HG03520 (cell line): ENCODE data around the gene NEDD4.
"Not testable (repeated sequence)": the region's sequence is repeated elsewhere in the genome, so short reads cannot be mapped to it uniquely, and the experiment has no call there.

Experiments
- ATAC-seq: cut with Tn5 transposase; IDR thresholded peaks from one replicate; pipeline ENCODE4 v1.9.1; 2021; ENCODE audit warnings: mild to moderate bottlenecking, moderate library complexity; ENCODE audit not compliant: unreplicated experiment

The NEDD4 gene

DNA sequence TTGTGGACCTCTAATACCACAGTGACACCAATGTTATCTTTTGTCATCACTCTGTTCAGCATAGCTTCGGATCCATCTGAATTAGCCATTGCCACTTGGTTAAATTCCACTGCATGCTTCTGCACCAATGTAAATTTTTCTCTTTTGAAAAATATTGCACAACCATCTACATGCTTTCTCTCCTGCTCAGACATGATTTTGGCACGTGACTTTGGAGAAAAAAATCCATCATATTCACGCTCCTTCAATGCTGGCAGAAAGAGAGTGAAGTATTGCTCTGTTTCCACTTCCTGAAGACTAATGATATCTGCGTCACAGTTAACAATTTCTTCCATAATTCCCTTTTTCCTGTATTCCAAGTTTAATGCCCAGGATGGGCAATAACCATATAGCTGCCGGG lies 13.0 kb upstream of the NEDD4 start:
- ATAC-seq, result not testable (repeated sequence)

DNA sequence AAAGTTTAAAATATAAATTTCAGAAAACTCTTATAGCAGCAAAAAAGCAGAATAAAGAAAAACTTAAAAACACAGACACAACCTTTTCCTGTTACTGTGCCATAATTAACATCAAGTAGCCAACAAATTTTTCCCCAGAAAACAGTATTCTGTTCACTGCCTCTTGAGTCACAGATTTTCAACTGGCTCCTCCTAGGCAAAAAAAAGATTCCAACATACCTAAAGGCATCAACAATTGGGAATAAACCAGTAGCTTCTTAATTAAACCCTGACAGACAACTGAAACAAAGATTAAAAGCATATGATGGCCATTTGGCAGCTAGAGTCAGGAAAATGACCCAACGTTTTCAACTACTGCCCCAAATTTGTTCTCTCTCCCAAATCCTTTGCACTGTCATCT lies 10.9 kb upstream of the NEDD4 start:
- not testable (repeated sequence) for ATAC-seq

DNA sequence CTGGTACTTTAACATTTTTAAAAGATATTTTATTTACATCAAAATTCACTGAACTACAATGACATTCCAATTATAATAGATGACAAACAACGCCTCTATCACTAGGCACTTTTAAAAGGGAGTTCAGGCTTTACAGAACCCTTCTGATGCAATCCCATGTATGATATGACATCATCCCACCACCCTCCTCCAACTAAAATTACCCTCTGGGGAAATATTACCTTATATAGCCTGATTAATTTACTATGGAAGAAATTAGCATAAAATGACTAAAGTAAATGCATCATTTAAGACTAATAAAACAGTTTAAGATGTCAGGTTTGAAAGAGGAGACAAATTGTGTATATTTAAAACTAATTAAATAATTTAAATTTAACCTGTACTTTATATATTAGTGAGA lies 10.4 kb upstream of the NEDD4 start:
- ATAC-seq, result not testable (repeated sequence)

DNA sequence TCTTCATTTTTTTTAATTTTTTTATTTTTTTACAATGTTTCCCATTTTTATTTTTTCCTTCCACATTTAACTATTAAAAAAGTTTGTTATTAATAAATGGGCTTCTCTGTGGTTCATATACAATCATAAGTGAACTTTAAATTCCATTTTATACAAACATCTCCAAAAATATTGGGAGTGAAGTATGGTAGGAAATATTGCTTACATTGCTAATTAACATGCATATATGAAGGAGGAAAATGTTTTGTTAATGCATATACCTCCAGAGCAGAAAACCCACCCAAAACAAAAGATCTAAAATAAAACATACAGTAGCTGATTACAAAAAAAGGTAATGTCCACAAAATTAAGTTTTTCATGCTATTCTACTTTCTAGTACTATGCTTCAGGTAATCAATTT lies 9.9 kb upstream of the NEDD4 start:
- not testable (repeated sequence) for ATAC-seq

DNA sequence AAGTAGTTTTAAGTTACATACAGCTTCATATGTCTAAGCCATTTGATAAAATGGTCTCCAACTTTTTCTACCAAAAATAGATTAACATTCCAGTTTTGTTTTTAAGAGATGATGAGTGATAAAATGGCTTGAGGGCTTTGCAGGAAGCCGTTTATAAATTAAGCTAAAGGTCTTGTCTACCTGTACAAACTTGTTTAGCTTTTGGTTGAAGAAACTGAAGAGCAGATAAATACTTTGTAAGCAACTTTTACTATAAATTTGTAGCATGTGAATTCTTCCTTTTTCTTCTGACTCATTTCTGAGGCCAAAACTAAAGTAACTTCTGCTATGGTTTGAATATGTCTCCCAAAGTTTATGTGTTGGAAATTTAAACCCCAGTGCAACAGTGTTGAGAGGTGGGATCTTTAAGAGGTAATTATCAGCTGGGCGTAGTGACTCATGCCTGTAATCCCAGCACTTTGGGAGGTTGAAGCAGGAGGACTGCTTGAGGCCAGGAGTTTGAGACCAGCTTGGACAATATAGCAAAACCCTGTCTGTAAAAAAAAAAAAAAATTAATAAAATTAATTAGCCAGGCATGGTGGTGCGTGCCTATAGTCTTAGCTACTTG lies 8.2 kb upstream of the NEDD4 start:
- no peak for ATAC-seq

DNA sequence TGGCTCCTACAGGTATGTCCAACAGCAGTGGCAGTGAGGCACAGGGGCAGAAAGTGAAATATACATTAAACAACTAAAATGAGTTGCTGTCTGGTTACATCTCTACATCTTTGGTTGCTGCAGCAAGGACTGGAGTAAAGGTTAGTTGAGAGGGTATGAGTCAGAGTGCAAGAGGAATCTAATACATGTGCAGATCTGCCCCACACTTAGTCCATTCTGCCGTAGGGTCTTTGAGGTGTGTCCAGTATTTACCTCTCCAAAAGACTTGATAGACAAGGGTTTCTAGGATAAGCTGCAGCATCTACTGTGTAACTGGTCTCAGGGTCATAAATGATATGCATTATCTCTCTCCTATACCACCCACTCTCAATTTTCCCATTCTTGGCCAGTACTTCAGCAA lies 6.2 kb upstream of the NEDD4 start:
- no peak for ATAC-seq

DNA sequence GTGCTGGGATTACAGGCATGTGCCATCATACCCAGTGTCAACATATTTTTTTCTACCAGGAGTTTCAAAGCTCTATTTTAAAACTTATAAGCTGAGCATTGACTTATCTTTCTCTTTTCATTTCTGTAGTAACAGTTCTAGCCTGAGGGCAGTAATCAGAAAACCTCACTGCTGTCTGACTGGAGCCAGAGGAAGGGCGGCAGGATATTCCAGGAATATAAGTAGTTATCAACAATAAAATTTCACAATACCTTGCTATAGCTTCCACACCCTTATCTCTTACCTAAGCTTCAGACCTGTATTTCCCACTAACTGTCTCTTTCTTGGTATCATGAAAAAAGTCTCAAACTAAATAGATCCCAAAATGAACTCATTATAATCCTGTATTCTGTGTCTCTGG lies 5.1 kb upstream of the NEDD4 start:
- no peak for ATAC-seq

DNA sequence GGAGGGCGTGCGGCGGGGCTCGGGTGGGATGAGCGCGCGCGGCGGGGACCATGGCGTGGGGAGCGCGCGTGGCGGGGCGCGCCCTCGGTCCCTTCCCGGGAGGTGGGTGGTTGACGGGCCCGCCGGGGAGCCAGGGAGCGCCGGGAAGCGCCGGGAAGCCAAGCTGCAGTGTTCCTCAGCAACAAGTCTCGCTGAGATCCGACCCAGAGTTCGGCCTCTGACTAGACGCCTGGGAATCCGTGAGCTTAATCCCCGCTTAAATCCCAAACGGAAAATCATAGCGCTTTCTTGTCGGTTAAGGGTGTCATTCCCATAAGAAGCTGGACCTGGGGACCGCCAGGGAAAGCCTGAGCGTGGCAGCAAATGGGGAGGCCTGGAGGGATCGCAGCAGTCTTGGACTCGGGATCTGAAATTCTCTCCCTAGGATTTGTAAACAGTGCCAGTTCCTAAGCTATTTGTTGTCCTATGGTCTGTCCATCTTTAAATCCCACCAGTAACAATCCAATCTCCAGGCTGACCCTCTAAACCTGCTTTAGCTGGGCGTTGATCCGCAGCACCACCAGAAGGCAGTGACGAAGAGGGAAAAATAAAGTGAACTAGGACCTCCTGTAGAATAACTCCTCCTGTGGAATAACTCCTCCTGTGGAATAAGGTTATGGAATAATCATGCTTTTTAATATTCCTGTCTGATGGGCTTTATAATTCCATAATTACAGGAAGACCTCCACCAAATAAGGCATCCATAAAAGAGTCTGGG lies 570 bp upstream of the NEDD4 start:
- ATAC-seq, result no peak

DNA sequence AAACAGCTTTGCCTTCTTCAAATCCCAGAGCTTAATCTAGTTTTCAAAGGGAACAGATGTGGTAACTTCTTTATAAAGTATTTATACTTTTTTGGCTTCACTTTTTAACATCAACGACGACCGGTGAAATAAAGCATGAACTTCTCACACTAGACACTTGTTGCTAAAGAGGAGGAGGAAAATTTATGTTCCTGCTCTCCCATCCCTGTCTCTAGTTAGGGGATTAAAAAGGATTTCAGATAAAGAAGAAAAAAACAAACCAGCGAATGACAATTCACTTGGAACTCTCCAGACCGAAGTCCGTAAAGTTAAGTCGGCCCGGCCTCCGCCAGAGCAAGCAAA lies 672 bp downstream of the NEDD4 start:
- ATAC-seq, result no peak

DNA sequence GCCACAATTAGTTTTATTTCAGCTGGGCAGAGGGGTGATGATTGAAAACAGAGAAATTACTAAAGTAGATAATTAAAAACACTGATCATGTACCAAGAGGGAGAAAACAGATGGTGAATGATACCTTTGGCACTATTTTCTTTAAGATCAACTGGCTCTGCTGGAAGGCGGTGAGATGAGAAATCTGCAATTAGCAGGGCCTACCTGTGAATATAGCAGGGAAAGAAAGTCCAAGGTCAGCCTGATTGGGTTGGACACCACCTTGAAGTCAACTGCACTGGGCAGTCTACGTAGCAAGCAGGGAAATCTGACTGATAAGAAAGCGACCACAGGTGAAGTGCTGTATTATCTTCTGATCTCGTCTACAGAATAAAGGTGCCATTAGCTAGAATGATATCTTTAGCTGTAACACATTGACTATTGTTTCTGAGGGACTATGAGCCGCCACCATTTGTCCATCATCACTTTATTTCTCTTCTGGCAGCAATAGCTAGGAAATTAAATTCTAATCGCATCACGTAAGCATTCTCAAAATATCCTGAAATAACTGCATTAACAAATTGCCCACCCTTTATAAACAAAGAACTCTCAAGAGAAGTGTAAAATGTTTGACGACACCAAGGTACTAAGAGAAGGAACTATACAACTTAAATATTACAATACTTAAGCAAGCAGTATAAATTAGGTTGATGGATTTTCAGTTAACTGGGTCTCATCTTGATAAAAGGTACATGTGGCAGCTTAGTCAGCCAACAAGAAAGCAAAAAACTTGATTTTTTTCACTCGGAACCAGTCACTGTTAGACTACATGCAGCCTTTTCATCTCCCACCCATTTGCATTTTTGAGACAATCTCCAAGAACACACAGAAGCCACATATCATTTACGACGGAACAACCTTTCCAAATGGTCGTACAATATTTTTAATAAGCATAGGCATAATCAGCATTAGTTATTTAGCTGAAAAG lies 1.3 kb downstream of the NEDD4 start:
- ATAC-seq, result no peak

DNA sequence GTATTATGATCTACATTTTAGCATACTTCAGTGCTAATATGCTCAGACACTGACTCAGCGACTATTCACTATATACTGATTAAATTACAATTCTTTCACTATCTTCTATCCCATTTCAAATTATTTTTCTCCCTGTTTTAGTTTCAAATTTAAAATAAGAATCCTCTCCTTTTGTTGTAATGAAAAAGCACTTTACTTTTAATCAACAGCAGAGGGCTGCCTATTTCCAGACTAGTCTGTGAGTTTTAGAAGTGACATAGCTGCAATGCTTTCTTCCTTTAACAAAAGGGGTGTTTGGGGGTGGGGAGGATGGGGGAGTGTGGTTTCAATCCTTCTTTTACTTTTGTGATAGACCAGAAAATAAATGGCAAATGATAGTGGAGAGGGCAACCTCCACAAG lies 2.4 kb downstream of the NEDD4 start:
- ATAC-seq, result no peak

DNA sequence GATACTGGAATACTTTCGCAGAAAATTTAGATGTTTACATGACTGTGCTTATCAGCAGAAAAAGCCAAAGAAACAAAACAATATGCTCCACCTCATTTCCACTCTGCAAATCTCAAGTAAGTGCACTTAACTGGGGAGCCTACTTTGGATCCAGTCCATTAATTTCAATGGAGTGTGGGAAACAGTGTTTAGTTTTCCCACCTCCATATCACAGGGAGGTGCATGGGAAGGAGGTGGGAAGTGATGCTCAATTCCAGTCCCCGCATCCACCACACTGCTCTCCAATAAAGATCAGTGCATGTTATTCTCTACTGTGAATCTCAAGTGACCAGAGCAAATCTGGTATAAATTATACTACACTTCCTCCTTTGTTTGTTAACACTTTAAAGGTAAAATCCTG lies 2.9 kb downstream of the NEDD4 start:
- no peak for ATAC-seq

DNA sequence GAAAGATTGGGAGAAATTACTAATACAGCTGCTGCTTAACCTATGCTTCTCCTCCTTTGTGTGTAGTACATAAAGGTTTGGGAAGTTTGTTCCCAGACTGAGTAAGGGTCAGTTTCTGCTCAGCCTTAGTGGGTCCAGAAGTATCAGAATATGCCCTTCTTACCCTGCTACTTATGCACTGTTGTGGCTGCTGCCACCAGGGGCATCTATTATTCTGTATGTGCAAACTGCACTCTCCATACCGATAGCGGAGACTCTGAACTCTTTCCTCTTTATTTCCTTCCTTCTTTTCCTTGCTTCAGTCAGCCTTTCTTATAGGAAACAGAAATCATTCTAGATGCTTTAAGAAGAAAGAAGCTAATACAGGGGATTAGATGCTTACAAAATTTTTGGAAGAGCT lies 4.0 kb downstream of the NEDD4 start:
- ATAC-seq, result no peak

DNA sequence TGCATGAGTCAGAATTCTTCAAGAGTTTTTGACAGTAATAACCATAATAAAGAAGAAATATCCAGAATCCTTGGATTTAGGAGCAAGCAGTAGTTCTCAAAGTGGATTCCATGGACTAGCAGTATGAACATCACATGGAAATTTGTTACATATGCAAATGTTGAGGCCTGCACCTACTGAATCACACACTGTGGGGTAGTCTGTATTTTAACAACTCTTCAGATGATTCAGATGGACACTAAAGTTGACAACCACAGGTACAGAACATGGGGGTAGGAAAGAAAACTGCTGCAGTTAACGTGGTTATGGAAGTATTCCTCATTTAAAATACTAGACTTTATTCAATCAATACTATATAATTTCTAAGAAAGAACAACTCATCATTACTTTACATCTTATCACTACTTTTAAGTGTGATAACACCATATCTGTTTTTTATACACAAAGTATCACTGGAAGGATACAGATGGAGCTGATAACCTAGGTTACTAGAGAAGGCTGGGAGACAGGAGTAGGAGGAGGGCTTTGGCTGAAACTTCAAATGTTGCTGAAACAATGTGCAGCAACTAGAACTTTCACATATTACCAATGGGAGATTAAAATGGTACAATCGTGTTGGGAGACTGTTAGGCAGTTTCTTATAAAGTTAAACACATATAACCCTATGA lies 11.7 kb downstream of the NEDD4 start:
- ATAC-seq, result no peak

DNA sequence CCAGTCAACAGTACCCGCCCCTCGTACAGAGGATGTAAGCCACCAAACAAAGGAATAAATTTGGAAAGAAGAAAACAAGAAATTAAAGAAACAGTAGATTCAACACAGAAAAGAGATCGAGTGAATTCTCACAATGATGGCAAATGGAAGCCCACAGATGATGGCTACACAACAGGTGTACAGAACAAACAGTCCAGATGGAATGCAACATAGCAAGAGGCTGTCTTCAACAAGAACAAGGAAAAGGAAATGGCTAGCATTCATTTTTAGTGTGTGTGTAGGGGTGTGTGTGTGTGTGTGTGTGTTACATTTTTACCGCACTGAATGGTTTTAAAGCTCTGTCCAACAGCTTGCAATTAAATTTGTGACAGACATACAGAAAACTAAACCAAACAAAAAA lies 12.9 kb downstream of the NEDD4 start:
- ATAC-seq, result no peak

DNA sequence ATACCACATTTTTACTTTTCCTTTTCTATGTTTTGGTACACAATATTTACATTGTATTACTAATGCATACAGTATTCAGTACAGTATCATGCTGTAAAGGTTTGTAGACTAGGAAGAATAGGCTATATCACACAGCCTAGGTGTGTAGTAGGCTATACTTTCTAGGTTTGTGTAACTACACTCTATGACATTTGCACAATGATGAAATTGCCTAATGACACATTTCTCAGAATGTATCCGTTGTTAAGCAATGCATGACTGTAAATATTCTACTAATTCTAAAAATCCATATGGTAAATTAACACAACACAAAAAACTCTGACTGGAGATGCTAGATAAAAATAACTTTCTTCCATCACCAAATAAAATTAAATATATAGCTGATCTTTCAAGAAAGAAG lies 16.2 kb downstream of the NEDD4 start:
- ATAC-seq, result no peak

DNA sequence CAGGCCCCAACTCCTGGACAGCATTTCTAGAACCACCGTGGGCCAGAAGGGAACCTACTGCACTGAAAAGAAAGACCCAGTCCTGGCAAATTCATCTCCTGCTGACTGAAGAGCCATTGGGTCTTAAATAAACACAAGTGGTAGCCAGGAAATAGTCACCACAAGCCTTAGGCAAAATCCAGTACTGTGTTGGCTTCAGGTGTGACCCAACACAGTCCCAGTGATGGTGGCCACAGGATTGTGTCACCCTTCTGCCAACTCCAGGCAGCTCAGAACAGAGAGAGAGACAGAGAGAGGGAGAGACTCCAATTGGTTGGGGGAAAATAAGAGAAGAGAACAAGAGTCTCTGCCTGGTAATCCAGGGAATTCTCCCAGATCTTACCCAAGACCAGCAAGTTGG lies 23.1 kb downstream of the NEDD4 start:
- ATAC-seq, result no peak

DNA sequence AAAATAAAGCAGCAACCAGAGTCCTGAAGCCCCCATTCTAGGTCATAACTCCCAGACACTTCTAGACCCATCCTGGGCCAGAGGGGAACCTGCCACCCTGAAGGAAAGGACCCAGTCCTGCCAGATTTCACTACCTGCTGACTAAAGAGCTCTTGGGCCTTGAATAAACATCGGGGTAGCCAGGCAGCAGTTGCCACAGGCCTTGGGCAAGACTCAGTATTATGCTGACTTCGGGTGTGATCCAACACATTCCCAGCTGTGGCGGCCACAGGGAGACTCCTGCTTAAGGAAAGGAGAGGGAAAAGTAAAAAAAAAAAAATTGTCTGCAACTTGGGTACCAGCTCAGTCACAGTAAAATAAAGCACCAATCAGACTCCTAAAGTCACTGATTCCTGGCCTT lies 23.8 kb downstream of the NEDD4 start:
- ATAC-seq, result no peak

DNA sequence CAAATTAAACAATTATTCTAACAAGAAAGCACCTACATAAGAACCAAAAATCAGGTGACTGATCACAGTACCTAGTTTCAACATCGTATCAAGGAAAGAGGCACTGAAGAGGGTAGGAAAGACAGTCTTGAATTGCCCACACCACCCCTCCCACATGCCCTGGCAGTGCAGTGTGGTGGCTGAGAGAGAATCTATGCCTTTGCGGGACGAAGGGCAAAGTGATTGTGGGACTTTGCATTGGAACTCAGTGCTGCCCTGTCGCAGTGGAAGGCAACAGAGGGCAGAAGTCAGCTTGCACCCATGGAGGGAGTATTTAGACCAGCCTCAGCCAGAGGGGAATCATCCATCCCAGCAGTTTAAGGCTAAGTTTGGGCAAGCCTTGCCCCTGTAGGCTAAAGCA lies 24.5 kb downstream of the NEDD4 start:
- ATAC-seq, result no peak

DNA sequence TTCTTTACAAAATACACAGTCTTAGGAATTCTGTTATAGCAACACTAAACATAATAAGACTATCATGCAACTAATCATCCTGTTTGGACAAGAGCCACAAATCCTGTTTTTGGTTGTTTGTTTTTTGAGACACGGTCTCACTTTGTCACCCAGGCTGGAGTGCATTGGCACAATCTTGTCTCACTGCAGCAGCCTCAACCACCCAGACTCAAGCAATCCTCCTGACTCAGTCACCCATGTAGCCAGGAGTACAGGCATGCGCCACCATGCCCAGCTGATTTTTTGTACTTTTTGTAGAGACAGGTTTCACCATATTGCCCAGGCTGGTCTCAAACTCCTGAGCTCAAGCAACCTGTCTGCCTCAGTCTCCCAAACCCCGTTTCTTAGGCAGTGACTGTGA lies 28.3 kb downstream of the NEDD4 start:
- no peak for ATAC-seq

DNA sequence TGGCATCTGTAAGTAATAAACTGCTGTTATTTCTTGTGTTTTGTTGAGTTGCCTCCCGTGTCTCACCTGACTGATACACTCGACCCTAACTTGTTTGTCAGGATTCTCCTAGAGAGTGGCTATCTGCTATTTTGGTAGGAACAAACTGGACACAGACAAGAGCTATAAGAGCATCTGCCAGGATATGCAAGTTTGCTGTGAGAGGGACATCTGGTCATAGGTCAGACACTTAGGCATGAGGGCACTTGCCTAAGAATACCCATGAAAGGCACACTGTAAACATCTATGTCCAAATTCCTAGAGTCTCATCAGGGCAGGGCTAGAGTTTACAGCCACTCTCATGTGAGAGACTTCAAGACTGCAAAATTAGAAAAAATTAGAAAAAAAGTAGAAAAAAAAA lies 32.5 kb downstream of the NEDD4 start:
- ATAC-seq, result no peak
